Hindlimb muscle (tissue), 1 donor: ENCODE measurements around the gene FOXP1. TPM values are rescaled to one million over a fixed set of nuclear protein-coding genes. Genes with fewer than 3 reads are reported as not detected.
A peak's percentile ranks its signal among the peaks of the same experiment; 100 is the strongest.

Experiments used
- DNase-seq: peaks from one replicate; pipeline ENCODE4 v3.0.0-alpha.2; 2013
- polyA plus RNA-seq: library from polyadenylated mRNA; unstranded; fragments of 120-200 nt; gene quantifications from one replicate; pipeline ENCODE4 v1.2.1, GENCODE V29; 2013; ENCODE audit not compliant: insufficient read length

FOXP1 gene
- 18.2 TPM for polyA plus RNA-seq

DNA sequence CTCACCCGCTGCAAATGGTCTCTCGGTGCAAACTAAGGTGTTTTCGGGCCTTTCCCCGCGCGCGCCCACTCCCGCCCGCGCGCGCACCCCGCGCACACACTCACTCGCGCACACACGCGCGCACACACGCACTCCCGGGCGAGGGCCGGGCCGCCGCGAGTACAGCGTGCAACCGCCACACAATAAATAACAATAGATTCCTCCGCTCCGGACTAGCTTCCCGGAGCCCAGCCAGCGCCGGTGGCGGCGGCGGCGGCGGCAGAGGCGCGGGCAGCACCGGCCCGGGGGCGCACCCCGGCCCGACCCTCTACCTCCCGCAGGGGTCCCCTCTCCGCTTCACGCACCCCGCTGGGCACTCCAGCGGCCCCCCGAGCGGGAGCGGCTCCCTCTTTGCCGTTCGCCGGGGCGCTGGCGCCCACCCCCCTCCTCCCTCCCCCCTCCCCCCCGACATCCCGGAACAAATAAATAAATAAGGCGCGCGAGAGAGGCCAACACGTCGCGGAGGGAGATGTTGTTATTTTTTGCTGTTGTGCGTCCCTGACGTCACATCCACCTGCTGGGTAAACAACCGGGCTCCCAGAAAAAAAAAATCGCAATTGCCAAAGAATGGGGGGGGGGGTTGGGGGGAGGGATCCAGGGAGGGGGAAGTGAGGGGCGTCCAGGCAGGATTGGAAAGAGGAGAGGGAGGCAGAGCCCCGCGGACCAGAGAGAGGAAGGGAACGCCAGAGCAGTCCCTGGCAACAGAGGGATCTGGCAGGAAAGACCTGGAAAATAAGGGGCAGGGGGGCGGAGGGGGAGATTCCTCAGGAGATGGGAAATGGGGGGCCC lies at the start of gene FOXP1:
Gene FOXP1 (minus strand): TSS at position 163 of the 828 bp plus-strand sequence. CDS start 385,347 bp downstream, outside the sequence.
- DNase-seq = peak; percentile 82

DNA sequence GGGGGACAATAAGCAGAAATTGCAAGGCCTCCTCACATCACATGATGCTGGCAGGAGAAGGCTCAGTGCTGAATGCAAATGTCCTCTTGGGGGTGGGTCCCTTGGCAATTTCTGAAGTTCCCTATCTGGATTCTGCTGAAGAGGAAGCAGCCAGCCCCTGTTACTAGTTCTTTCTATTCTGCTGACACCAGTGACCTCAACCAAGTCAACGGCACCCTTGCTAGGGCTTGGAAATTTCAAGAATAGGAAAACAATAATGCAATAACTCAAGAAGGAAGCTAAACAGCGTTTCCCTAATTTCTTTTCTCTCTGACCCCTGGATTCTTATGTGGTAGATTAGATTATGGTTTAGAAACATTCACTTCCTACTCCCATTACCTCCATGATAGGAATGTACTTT lies 46.2 kb upstream of the FOXP1 start:
- no peak for DNase-seq

DNA sequence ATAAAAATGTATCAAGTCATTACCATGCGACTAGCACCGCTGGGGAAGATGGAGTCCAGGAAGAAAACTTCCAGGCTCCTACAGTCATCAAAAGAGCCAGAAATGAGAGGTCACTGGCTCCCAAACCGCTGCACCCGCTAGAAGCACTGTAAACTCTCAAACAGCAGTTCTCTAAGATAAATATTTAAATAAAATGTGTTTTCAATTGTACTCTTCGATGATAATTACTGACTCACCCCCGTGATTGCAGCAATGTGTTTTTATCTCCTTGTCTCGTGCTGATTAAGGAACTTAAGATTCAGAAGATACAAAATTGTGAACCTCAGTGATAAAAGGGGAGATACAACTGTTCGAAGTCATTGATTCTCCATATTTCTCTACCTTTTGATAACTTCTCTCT lies 45.8 kb upstream of the FOXP1 start:
- DNase-seq = no peak

DNA sequence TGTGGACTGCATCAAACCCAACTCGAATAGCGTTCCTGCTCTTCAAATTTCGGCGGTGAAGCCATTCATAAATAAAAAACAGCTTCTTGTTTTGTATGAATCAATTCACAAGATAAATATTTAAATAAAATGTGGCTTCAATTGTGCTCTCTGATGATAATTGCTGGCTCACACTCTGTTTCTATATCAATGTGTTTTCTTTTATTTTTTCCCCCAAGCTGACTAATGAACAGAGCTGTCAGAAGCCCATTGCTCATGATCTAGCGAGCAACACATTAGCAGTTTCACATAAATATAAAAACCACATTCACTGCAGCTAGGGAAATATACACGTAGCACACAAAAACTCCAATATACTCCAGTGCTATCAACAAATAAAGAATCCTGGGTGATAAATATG lies 45.0 kb upstream of the FOXP1 start:
- DNase-seq = no peak

DNA sequence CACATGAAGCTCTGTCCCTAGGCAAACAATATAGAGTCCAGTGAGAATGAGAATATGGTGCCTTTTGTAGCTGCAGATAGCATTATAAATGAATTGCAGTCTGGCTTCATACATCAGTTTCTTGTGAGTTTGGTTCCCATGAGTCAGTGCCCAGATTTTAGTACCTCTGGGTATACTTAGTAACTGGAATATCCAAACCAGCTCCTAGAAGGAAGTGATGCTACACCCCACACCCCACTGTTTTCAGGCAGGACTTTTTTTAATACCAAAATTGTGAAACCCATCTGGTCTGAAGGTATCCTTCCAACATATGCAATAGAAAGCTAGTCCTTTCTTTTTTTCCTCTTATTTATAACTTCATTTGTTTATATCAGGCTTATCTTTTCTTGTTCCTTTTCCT lies 42.1 kb upstream of the FOXP1 start:
- DNase-seq = no peak

DNA sequence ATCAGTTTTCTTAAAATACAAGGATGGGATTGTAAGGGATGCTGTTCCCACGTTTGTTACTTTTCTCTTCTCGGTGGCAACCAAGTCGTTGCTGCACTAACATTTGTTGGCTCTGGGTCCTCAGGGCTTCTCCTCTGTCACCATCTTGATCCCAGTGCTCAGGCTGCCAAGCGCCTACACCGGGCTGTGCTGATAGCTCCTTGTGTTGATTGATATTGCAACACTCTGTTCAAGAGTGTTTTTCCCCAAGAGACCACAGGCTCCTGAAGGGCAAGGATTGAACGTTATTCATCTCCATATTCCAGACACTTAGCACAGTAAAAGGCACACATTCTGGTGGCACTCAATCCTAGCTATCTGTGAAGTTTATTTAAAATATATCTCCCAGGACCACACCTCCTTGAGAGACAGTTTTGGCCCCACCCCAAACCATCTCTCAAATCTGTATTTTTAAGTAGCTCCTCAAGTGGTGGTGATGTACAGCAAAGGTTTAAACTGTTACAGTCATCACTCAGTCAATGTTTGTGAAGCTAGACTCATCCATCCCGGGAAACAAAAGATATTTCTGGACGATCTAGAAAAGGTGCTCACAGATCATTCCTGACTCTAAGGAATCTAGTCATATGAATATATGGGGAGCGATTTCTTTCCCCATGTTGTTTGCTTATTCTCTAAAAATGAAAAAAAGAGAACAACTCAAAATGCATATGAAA lies 38.5 kb upstream of the FOXP1 start:
- DNase-seq = no peak

DNA sequence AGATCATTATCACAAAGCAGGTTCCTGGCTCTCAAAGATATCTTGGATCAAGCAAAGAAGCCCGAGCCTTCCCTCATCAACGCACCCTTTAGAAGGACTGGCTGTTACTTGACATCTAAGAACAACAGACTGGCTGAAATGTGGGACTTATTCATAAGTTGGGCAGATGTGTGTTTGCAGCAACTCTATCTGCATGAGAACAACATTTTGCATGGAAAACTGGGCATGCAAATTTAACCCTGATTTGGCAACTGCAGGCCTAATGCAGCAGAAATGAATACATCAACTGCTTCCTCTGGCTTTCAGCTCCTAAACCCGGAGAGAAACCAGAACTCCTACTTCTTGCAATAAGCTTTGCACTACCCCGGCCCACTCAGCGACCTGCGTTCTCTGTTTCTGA lies 35.0 kb upstream of the FOXP1 start:
- no peak for DNase-seq

DNA sequence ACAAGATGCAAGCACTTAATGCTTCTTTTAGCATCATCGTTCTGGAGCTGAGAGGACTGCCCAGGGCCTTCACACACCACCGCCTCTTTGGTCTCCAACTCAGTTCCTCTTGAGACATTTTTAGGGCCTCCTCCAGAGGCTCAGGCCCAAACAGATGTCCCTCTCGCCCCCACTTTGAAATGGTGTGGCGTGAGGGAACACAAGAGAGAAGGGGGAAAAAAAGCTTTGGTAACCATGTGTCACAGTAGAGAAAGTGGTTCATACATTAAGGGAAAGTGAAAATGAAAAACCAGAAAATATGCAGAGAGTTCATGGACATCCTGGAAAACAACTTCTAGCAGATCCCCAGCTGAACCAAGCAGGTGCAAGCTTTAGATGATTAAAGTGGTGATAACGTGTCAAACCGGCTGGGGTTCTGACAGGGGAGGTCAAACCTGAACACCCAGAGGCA lies 33.1 kb upstream of the FOXP1 start:
- DNase-seq = no peak

DNA sequence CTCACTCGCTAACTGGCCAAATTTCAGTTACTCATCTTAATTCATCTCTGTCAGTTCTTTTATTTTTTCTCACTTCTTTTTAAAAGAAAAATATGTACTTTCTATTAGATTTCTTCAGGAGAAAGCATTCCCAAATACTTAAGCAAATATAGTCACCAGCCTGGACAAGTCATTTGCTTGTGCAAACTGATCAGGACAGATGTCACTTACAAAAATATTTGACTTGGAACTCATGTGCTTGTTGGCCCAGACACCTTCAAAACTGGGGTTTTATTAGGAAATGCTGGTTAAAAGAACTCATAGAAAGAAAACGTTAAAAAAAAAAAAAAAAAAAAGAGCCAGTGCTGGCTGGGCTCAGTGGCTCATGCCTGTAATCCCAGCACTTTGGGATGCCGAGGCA lies 31.3 kb upstream of the FOXP1 start:
- DNase-seq = no peak

DNA sequence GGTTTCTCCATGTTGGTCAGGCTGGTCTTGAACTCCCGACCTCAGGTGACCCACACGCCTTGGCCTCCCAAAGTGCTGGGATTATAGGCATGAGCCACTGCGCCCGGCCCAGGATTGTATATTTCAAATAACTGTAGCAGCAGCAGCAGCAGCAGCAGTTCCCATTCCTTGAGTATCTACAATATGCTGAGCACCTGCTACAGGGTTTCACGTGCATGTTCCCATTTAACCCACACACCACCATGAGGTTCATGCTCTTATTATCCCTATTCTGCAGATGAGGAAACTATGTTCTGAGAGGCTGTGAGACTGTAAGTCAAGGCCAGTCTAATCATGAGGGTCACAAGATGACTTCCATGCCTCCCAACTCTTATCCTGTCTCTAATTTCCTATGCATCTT lies 30.9 kb upstream of the FOXP1 start:
- DNase-seq = no peak

DNA sequence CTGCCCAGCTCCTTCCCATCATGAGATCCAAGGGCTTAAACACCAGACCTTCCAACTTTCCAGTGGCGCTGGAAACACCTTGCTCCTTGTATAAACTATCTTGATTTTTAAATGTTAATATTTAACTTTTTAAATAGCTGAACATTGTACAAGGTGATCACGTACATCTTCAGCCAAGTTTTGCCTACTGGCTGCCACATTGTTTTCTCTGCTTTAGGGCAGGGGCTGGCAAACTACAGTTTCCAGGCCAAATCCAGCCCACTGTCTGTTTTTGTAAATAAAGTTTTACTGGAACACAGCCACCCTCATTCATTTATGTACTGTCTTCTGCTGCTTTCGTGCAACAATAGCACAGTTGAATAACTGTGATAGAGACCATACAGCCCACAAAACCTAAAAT lies 27.6 kb upstream of the FOXP1 start:
- DNase-seq = no peak

DNA sequence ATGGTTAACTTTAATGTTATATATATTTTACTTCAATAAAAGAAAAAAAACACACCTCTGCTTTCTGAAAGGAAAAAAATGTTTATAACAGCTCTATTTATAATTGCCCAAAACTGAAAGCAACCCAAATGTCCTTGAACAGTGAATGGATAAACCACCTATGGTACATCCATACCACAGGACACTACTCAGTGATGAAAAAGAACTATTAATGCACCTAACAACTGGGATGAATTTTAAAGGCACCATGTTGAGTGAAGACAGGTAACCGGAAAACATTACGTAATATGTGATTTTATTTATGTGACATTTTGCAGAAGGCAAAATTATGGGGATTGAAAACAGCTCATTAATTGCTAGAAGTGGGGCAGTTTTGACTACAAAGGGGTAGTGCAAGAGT lies 23.8 kb upstream of the FOXP1 start:
- no peak for DNase-seq

DNA sequence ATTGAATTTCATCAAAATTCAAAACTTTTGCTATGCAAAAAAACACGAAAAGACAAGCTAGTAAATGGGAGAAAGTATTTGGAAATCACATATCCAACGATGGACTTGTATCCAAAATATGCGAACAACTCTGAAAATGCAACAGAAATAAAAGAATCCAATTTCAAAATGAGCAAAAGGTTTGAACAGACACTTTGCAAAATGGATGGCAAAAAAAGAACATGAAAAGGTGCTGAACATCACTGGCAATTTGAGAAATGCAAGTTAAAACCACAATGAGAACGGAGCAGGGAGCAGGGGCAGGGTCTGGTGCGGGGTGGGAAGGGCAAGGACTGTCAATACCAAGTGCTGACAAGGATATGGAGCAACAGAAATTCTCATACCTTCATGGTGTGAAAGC lies 23.1 kb upstream of the FOXP1 start:
- DNase-seq = no peak

DNA sequence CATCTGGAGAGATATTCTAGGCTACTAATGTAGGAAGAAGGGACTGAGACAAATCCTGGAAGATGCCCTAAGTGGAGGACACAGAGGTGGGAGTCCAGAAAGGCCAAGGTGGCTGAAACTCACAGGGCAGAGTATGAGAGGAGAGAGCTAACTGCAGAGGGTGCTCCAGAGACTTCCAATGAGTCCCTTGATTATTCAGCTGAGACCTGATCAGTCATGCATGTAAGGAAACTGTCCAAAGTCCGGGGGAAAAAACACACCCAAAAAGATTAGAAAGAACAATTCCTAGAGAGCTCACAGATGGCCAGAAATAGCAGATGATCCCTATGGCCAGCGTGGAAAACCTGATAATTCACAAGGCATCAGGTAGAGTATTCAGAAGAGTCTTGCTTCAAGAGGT lies 18.7 kb upstream of the FOXP1 start:
- no peak for DNase-seq

DNA sequence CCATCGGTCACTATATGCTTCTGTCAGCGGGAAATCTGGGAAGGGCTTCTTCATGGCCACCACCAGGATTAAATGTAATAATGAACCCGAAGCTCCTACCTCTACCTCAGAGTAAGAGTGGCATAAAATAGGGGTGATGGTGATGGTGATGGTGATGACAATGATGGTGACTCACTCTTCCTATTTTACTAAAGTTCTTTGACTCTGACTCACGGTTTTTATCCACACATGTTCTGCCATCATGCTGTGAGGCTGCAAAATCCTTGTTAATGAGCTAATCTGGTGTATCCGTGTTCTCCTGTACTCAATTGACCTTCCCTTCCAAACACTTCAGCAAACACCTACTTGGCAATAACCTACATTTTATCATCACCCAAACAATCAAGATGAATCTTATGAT lies 18.3 kb upstream of the FOXP1 start:
- no peak for DNase-seq

DNA sequence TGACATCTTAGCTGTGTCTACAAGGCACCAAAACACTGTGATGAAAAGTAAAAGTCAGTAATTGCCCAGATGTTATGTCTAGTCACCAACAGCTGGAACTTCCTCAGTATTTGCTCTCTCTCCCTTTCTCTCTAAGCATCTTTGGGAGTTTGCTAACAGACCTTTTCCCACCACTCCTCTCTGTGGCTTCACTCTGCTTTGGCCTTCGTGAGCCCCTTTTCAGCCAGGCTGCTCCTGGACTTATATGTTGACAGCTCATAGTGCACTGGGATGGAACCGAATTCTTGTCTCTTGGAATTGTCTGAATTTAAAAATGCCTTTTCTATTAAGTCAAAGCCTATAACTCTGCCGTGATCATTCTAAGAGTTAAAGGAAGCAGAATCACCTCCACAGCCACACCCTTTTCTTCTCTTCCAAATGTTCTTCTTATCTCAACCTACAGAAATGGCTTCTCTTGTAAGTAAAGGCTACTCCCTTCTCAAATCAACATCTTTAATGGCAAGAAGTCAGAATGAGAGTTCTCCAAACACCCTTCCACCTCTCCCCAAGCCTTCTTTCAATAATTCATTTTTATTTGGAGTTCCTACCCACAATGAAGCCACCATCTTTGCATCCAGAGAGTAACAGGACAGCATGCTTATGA lies 17.2 kb upstream of the FOXP1 start:
- peak; percentile 47 for DNase-seq

DNA sequence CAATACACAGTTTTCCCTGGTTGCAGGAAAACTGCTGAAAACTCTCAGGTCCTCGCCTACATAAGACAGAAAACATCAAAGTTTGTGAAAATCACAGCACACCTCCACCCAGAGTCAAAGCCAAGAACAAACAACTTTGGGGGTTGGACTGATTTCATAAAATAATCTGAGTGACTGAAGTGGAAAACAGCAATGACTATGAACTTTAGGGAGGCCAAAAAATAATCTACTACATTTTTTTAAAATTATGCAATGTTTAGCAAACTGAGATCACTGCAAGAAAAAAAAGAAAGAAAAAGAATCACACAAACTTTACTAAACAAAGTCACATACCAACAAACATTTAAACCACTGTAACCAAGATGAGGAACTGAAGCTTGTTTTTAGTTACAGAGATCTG lies 15.9 kb upstream of the FOXP1 start:
- DNase-seq = no peak

DNA sequence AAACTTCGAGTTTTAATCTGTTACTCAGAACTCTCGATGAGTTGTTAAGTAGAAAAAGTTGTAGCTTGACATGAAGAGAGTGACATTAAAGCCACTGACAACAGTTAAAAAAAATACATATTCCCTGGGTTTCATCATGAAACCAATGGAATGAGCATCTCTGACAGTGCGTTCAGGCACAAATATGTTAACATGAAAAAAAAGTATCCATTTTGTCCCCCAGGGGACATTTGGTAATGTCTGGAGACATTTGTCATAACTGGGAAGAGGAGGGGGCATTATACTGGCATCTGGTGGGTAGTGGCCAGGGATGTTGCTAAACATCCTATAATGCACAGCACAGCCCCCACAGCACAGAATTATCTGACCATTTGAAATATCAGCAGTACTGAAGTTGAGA lies 14.8 kb upstream of the FOXP1 start:
- DNase-seq = no peak

DNA sequence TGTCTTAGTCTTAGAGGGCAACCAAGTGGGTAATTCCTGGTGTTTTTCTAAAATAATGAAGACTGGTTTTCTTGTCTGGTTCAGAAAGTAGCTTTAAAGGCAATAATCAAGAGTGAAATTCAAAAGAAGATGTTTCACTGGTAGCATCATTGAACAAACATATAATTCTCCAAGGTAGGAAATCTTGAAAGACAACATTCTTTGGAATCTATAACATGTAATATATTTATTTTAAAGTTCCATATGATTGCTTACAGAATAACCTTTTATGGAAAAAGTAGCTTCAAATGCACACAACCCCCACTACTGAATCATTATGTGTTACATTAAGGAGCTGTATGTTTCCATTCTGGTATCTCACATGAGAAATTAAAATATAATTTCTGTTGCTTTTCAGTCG lies 13.8 kb upstream of the FOXP1 start:
- no peak for DNase-seq

DNA sequence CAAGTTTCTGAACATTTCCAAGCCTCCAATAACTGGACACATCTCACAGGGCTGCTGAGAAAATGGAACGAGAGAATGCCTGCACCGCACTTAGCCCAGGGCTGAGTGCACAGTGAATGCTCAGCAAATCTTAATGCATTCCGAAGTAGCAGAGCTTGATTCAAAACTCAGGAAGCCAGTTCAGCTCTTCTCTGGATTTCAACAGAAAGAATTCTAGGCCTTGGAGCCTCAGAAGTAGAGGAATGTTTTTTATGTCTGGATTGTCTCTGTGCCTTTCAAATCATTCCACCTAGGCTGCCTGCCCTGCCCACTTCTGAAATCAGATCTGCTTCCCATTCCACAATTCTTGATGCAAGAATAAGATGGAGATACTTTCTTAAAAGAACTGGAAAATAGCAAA lies 9.6 kb upstream of the FOXP1 start:
- DNase-seq = no peak

DNA sequence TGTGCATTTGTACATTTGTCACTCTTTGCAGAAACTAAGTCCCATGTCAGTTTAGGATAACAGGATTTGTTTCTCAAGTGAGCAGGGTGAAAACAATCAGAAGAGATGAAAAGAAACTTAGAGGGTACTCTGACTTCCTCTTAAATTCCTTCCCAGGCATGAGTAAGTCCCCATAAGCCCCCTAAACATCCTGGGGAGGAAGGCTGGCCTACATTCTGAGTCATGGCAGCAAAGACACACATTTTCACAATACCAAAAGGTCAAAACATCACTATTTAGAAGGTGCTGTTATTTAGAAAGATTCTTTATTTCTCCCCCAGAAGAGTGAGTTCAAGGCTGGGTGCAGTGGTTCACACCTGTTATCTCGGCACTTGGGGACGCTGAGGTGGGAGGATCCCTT lies 7.6 kb upstream of the FOXP1 start:
- DNase-seq = no peak

DNA sequence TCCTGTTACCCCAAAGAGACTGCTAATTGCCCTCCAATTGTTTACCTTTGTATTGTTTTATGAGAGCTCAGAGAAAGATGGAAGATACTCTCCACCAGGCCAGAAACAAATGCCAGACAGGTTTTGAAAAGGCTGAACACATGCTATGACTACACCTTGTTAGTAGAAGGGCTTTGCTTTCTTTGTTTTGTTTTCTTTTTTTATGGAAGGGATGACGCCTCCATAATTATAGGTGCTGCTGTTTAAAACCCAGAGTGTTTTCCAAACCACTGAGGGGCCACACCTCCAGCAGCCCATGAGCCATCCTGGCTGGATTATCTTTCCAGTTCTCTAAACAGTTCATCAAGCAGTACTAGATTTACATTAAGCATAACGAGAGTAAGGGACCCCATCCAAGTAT lies 5.6 kb upstream of the FOXP1 start:
- no peak for DNase-seq

DNA sequence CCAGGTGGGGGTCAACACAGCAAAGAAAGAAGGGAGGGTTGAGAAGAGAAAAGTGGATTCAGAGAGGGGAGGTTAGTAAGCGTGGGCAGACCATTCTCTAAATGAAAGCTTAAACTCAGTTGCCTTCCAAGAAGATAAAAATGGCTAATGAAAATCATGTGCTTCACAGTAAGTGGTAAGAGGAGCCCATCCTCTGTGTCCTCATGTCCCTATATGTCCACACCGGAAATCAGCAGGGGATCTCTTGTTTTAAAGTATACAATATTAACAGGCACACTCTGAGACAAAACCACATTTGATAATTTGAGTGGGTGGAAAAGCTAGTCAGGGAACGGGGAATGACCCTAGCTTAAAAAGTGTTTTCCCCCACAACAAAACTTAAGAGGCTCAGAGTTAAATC lies 4.4 kb upstream of the FOXP1 start:
- DNase-seq = no peak

DNA sequence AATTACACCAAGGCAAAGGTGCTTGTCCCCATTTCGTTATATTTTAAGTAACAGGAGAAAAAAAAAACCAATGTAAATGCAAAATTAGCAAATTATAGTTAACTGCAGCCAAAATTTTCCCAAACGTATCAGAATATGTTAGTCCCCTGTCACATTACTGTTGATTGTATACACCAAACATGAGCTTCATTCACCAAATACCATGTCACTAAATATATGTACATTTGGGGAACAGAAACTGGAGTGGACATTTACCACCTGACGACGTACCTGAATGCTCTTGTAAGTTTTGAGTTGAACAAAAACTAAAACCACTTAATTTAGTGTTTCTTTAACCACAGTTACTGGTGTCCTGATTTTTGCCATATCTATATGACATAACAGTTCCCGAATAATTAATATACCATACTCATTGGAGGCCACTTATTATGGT lies 3.3 kb upstream of the FOXP1 start:
- DNase-seq = no peak
